Activated CD4-positive, alpha-beta T cell treated with anti-CD3 and anti-CD28 coated beads, Interleukin-2, amount 50 U/mL, for 48 hours (primary cell): ENCODE measurements around the gene ZNF609.

Experiments used
- DNase-seq, 2 experiments: peaks; one replicate each; pipeline ENCODE4 v3.0.0-alpha.2; 2020

The ZNF609 gene

DNA sequence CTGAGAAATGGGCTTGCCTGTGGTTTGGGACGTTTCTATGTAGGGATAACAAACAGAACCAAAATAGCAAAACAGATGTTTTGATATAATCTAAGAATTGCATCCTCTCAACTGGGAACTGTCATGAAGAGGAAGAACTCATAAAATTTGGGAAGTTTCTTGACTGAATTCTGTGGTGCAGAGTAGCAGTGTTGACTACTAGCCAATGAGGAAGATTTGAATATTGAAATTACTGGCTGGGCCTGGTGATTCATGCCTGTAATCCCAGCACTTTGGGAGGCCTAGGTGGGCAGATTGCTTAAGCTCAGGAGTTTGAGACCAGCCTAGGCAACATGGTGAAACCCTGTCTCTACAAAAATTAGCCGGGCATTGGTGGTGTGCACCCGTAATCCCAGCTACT, 42.2 kb downstream of the ZNF609 start:
- no peak for DNase-seq

DNA sequence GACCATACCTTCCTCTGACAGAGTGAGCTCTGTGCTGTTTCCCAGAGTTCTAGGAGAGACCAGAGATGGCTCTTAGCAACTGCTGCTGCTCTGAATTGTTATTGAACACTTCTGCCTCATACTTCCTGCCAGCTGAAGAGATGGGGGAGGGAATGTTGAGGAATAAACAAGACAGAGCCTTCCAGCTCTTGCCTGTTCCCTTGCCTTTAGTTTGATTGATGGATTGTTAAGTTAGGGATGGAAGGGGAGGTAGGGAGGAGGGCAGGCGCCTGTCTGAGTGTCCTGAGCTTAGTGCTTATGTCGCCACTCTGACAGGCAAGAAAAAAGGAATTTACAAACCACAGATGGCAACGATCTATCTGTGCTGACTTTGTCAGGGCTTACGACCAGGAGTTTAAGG, 42.8 kb downstream of the ZNF609 start:
- no peak for DNase-seq

DNA sequence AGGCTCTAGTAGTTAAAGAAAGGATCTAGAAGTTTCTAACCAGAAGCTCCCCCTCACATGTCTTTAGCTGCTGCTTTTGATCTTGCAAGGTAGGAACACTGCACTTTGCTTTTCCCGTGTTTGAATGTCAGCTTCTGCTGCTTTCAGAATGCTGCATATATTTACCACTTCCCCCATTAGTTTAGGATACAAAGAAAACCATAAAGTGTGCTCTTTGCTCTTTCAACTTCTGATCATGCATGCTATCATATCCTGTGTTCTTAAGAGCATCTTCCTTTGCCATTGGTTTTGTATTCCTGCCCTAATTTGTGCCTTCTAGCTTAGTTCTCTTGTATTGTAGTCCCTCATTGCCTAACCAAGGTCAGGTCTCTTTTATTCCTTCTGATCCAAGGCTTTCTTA, 43.3 kb downstream of the ZNF609 start:
- no peak for DNase-seq

DNA sequence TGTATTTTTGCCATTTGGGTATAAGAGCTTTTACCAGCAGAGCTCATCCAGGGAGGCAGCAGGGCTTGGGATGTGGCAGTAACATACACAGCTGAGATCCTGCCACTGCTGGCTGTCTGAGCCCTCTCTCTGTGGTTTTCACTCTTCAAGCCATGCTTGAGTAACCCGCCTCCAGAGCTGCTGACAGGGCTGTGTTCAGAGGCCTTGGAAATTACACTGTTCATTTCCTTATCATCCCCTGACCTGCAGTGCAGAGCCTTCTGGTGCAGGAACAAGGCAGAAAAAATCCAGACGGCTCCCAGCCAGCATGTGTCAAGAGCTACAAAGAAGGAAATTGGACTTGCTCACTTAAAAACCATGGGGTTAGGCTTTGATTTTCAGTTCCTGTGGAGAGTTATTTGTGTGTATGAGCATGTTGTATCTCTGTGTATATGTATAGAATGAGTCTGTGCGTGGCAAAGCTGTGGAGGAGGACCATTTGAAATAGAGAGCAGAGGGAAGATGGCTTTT, 47.0 kb downstream of the ZNF609 start:
- peak; percentile 45 to 51 for DNase-seq

DNA sequence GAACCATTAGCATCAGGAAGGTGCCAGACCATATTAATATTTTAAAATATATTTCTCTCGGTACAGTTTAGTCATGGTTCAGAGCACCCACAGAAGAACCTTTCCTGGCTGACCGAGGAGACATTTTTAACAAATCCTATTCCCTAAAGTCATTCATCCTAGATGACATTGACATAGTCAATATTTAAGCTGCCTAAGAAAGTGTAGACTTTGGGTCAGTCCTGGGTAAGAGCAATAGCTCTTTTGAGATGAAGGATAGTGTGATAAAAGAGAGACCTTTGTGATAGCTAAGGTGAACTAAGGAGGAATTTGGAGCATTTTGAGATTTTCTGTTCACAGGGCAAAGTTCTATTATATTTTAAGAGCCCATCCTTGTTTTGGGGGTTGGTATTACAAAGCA, 47.5 kb downstream of the ZNF609 start:
- no peak for DNase-seq

DNA sequence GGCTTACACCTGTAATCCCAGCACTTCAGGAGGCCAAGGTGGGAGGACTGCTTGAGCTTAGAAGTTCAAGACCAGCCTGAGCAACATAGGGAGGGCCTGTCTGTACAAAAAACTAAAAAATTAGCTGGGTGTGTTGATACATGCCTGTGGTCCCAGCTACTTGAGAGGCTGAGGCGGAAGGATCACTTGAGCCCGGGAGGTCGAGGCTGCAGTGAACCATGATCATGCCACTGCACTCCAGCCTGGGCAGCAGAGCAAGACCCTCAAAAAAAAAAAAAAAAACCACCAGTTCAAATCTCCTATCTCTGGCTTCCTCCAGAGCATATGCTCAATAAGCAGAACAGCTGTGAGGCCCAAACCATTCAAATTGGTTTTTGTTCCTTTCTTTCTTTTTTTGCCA, 53.4 kb downstream of the ZNF609 start:
- no peak for DNase-seq

DNA sequence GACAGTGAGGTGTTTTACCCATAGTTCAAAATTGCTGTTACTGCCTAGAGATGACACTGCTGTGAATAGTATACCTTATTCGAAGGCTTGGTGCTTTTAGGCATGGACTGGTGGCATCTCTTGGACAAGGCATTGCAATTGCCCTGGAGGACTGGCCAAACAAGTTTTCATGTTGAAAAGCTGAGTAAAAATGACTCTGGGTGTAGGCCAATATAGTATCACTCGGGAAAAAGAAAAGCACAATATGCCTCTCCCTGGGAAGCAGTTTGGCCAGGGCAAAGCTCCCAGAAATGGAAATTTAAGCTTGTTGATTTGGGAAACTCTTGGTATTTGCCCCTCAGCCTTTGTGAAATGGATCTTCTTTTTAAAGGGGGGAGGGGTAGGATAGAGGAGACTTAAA, 54.8 kb downstream of the ZNF609 start:
- no peak for DNase-seq

DNA sequence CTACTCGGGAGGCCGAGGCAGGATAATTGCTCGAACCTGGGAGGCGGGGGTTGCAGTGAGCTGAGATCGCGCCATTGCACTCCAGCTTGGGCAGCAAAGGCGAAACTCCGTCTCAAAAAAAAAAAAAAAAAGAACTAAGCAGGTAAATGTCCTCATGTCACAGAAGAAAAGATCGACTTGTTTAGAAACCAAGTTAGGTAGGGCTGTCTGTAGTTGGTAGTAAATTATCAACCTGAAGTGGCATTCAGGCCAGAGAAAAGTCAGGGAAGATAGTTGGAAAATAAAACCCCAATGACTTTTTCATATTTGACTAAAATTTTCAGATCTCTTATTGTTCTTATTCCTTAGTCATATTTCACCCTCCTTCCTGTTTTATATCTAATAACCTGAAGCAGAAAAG, 55.4 kb downstream of the ZNF609 start:
- no peak for DNase-seq

DNA sequence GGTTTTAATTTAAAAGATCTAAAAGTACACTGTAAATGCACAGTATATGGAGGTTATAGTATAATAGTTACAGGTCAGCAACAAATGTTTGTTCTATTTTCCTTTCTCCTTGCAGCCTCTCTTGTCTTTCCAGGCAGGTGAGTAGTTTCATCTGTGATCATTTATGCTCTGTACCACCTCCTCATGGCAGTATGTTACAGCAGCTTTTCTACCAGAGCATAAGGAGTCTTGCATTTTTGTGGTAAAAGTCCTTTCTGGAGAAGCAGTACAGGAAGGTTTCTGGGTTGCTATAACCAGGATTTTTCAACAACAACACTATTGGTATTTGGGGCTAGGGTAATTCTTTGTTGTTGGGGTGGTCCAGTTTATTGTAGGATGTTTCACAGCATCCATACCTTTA, 59.5 kb downstream of the ZNF609 start:
- no peak for DNase-seq

DNA sequence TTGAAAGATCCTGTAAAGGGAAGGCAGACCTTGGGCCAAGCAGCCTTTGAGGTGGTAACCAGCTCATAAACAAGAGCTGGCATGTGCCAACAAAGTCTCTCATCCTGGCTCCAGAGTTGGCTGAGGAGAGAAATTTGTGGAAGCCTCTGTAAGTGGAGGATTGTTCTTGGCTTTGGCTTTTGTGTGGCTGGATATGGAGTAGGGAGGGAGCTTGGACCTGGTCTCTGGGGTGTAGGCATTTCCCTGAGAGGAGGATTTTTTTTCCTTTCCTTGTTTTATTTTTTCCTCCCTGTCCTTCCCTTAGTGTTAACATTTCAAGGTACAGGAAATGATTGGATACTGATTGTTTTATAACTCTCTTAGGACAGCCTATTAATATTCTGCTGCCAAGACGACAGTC, 60.8 kb downstream of the ZNF609 start:
- no peak for DNase-seq

DNA sequence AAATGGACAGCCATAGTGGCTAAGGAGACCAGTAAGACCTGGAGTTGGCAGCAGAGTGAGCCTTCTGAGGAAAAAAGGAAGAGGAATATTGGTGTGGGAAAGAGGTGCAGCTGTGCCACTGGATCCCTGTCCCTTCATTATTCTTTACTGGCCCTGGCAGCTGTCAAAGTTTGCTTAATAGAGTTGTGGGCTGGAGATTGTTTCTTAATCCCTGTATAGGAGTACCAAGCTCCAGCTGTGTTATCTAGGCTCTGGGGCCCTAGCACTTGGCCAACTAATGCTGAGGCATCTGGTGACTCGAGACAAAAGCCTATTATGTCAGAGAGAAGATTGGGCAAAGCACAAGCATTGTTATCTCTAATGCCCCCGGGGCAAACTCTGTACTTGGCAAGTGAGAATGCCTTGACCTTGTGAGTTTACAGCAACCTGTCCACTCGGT, 61.4 kb downstream of the ZNF609 start:
- no peak for DNase-seq

DNA sequence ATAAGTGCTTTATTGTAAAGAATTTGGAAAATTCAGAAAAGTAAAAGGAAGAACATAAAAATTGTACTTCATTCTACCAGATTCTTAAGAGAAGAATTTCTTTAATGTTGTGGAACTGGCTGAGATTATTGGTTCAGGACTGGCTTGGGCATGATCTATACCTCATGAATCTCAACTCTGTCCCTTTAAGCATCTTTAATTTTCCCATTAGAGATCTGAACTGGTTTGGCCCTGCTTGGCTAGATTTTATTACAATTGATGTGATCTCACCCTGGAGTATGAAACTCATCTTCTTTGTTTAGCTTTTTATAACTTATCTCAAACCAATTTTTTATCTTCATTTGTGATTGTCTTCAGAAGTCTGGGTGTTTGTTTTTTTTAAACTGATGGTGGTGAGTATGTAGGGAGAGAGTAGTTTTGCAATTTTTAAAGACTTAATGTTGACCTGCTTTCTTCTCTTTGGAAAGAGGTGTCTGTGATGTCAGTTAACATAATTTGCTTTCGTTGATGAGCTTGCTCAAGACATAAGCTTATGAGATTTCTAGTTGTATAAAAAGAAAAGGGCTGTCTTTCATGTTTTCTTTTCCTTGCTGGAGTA, 61.9 kb downstream of the ZNF609 start:
- DNase-seq: no peak

DNA sequence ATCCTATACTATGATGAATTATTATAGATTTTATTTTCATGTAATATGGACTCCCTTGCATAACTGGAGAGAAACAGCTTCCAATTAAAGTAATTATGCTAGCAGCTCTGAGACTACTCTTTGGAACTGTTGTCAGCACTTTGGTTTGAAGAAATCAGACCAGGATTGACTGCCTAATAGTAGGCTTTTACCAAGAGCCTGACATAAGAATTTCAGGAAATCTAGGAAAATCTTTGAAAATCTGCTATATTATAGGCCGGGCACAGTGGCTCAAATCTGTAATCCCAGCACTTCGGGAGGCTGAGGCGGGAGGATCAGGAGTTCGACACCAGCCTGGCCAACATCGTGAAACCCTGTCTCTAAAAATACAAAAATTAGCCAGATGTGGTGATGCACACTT, 62.9 kb downstream of the ZNF609 start:
- DNase-seq: no peak

DNA sequence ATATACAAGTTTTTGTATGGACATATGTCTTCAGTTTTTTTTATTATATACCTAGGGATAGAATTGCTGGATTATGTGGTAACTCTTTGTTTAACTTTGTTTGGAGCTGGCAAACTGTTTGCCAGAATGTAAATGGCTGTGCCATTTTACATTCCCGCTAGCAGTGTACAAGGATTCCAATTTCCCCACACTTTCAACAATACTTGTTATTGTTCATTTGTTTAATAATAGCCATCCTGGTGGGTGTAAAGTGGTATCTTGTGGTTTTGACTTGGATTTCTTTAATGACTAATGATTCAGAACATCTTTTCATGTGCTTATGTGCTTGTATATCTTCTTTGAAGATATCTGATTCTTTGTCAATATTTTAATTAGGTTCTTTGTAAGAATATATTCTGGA, 64.4 kb downstream of the ZNF609 start:
- no peak for DNase-seq

DNA sequence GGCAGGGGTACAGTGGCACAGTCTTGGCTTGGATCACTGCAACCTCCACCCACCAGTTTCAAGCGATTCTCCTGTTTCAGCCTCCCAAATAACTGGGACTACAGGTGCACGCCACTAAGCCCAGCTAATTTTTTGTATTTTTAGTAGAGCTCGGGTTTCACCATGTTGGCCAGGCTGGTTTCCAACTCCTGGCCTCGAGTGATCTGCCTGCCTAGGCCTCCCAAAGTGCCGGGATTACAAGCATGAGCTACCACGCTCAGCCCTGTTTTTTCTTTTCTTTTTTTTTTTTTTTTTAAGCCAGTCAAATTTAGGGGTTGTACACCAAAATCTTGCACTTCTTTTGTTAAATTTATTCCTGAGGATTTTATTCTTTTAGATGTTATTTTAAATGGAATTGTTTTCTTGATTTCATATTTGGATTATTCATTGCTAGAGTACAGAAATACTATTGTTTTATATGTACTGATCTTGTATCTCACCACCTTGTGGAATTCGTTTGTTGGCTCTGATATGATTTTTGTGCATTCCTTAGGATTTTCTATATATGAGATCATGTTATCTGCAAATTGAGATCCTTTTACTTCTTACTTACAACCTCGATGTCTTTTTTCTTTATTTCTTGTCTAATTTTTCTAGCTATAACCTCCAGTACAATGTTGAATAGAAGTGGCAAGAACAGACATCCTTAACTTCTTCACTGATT, 65.6 kb downstream of the ZNF609 start:
- no peak for DNase-seq

DNA sequence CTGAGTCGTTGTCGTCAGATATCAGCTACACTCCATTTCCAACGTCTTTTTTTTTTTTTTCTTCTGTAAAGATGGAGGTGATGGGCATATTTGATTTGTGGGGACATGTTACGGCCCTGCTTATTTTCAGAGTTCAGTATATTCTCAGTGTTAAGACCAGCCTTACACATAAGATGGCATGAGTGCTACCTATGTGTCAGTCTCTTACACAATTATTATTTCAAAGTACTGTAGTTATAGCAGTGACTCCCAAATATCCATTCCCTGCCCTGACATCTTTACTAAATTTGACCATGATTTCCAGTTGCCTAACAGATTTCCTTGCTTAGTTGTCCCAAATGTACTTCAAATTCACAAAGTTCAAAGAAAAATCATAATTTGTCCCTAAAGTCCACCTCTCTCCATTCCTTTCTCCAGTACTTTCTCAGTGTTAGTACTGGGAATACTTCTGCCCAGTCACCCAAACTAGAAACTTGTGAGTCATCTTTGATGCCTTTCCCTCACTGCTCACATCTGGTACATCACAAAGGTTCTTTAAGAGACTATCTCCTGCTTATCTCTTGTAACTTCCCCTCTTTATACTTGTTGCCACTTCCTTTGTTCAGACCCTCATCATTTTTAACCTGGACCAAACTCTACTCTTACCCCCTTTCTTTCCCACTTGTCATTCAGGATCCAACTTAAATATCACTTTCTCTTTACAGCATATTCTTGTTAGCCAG, 67.0 kb downstream of the ZNF609 start:
- DNase-seq: no peak

DNA sequence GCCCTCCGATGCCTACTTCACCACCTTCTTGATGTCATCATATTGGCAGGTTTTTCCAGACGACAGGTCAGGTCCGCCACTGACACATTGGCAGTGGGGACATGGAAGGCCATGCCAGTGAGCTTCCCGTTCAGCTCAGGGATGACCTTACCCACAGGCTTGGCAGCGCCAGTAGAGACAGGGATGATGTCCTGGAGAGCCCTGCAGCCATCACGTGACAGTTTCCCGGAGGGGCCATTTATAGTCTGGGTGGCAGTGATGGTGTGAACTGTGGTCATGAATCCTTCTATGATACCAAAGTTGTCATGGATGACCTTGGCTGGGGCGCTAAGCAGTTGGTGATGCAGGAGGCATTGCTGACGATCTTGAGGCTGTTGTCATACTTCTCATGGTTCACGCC, 68.5 kb downstream of the ZNF609 start:
- no peak for DNase-seq

DNA sequence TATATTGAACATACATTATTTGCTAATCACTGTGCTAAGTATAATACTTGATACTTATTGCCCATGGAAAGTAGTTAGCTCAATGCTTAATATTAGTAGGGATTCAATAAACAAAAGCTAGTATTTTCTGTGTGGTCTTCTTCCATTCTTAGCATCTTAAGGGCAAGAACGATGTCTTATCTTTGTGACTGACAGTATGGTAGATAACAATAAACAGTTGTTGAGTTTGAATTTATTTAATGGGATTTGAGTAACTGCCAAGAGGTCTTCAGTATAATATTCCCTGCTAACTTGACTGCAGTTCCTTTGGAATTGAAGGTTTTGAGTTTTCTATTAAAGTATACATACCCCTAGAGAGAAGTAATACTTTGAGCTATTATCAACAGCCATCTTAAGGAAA, 70.1 kb downstream of the ZNF609 start:
- no peak for DNase-seq

DNA sequence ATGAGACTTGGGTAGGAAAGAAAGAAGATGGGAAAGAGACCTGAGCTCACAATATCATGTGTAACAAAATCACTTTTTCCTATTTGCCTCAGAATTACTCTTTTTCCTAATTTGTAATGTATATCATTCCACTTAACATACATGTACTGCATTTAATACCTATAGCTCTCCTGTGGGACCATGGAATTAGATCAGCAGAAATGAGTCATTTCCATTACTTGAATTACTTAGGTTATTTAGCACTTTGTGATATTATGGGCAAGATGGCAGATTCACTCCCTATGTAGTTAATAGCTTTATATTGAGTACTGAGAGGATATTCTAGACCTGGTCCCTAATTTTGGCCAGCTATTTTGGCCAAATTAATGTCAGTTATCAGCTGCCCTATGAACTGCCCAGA, 70.5 kb downstream of the ZNF609 start:
- no peak for DNase-seq

DNA sequence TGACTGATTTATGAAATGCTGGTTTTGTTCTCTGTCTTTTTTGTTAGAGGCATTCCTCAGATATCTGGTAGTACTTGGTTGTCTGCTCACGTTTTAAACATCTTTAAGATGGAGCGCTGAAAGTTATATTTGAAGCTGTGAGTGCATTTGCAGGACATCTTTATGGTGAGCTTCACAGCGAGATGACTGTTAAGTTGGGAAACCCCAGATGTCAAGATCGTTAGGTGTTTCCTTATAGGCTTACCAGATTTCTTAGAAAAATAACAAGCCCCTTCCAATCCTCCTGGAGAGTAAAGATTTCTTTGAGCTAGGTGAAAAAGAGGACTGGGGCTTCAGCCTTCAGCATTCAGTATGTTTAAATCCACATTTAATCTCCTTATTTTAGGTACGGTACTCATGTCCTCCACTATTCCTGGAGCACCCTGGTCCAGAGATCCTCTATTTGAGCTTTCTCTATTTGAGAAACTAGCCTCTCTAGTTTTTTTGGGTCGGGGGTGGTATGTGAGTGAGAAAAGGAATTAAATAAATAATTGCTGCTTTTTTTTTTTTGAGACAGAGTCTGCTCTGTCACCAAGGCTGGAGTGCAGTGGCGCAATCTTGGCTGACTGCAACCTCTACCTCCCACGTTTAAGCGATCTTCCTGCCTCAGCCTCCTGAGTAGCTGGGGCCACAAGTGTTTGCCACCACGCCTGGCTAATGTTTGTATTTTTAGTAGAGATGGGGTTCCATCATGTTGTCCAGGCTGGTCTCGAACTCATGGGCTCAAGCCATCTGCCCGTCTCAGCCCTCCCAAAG, 72.3 kb downstream of the ZNF609 start:
- peak; percentile 17 to 25 for DNase-seq

DNA sequence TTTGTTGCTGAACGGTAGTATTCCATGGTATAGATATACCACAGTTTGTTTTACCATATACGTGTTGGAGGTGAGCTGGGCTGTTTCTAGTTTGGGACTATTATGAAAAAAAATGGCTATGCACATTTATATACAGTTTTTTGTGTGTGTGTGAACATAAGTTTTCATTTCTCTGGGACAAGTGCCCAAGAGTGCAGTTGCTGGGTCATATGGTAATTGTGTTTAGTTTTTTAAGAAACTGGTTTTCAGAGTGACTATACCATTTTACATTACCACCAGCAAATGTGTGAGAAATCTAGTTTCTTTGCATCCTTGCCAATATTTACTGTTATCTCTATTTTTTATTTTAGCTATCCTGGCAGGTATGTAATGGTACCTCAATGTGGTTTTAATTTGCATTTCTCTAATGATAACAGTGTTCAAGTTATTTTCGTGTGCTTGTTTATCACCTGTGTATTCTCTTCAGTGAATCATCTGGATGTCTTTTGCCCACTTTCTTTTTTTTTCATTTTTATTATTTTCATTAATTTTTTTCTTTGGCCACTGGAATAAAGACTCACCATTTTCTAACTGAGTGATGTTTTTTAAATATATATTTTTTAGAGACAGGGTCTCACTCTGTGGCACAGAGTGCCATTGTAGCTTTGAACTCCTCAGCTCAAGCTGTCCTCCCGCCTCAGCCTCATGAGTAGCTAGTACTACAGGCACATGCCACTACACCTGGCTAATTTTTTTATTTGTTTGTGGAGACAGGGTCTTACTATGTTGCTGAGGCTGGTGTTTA, 75.3 kb downstream of the ZNF609 start:
- DNase-seq: no peak

DNA sequence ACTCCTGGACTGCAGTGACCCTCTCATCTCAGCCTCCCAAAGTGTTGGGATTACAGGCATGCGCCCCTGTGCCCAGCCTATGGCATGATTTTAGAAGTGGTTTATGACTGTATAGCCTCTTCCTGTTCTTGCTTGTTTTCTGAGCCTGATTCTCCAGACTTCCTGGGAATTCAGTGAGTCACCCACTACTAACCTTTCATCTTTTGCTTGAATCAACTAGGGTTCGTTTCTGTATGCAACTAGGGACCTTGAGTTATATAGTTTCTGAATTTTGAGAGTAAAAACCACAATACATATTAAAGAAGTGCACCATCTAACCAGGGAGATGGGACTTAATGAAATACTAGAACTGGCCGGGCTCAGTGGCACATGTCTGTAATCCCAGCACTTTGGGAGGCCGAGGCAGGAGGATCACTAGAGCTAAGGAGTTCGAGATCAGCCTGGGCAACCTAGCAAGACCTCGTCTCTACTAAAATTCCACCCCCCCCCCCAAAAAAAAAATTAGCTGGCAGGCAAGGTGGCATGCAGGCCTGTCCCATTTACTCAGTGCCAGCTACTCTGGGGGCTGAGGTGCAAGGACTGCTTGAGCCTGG, 76.0 kb downstream of the ZNF609 start:
- DNase-seq: peak; percentile 23 to 41
